Kidney capillary endothelial cell (primary cell): Measurements from ENCODE around the gene AKAP13.

ENCODE experiments used
- DNase-seq: peaks from one replicate; pipeline ENCODE4 v3.0.0-alpha.2; 2018; ENCODE audit warnings: low spot score

AKAP13 gene

GRCh38 chr15:85386261-85386660 is 5.9 kb downstream of the AKAP13 start:
- no peak for DNase-seq

GRCh38 chr15:85388566-85389305 is 8.3 kb downstream of the AKAP13 start:
- no peak for DNase-seq

GRCh38 chr15:85389306-85389650 is 8.9 kb downstream of the AKAP13 start:
- DNase-seq: no peak

GRCh38 chr15:85389772-85390171 is 9.4 kb downstream of the AKAP13 start:
- no peak for DNase-seq

GRCh38 chr15:85393210-85393609 is 12.8 kb downstream of the AKAP13 start:
- DNase-seq: no peak

- DNase-seq: no peak
Observed at GRCh38 chr15:85394554-85395333, 14.3 kb downstream of the AKAP13 start.

- DNase-seq: no peak
Observed at GRCh38 chr15:85396554-85396953, 16.2 kb downstream of the AKAP13 start.

GRCh38 chr15:85397151-85397550 is 16.7 kb downstream of the AKAP13 start:
- DNase-seq: no peak

GRCh38 chr15:85397926-85398325 is 17.5 kb downstream of the AKAP13 start:
- DNase-seq: no peak

GRCh38 chr15:85398822-85399221 is 18.4 kb downstream of the AKAP13 start:
- DNase-seq: no peak

GRCh38 chr15:85399627-85400026 is 19.2 kb downstream of the AKAP13 start:
- DNase-seq: no peak

GRCh38 chr15:85400606-85401005 is 20.2 kb downstream of the AKAP13 start:
- DNase-seq: no peak

- no peak for DNase-seq
Observed at GRCh38 chr15:85401108-85401774, 20.8 kb downstream of the AKAP13 start.

- DNase-seq: no peak
Observed at GRCh38 chr15:85402195-85402881, 21.9 kb downstream of the AKAP13 start.

GRCh38 chr15:85403745-85404144 is 23.3 kb downstream of the AKAP13 start:
- no peak for DNase-seq

GRCh38 chr15:85404176-85404917 is 23.9 kb downstream of the AKAP13 start:
- DNase-seq: no peak

- DNase-seq: peak; percentile 73
Observed at GRCh38 chr15:85404918-85405866, 24.8 kb downstream of the AKAP13 start.

GRCh38 chr15:85406916-85407315 is 26.5 kb downstream of the AKAP13 start:
- DNase-seq: no peak

GRCh38 chr15:85407421-85408269 is 27.2 kb downstream of the AKAP13 start:
- peak; percentile 68 for DNase-seq
